NOMO-1 treated with DMSO at 0.1 percent for 48 hours (cell line): ENCODE results near the gene MLANA.

Source experiments
- DNase-seq: peaks from one replicate; lab custom pipeline; 2025; ENCODE audit not compliant: unreplicated experiment; lab: John Stamatoyannopoulos, UW

Gene MLANA

GRCh38 chr9:5953743-5954707, 63.3 kb downstream of the MLANA start:
- DNase-seq, result no peak

GRCh38 chr9:5957166-5957565, 66.5 kb downstream of the MLANA start:
- DNase-seq, result no peak

GRCh38 chr9:5958273-5958672, 67.6 kb downstream of the MLANA start:
- peak; percentile 0 for DNase-seq
